ENCODE data around the gene RBM5.

The RBM5 gene

DNA sequence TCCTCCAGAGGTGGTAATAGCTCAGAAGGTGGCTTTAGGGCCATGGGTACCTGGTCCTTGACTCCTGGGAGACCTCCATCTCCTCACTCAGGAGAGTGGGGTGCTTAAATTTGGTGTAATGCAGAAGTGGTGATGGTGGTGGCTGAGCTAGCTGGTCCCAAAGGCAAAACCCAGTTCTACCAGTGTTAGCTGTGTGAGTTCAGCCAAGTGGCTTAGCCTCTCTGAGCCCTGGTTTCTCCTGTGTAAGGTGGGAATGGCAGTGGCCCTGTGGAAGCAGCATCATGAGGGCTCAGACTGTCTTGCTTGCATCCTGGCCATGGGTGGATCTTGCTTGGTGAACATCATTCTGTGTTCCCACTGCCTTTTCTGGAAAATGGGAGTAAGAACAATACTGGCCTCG, 75.8 kb downstream of the RBM5 start:
- no peak overlapping the region for H3K4me3 ChIP-seq (ENCODE audit: control insufficient read depth, low read depth, low read length)
- TF ChIP-seq, protein P1, sequence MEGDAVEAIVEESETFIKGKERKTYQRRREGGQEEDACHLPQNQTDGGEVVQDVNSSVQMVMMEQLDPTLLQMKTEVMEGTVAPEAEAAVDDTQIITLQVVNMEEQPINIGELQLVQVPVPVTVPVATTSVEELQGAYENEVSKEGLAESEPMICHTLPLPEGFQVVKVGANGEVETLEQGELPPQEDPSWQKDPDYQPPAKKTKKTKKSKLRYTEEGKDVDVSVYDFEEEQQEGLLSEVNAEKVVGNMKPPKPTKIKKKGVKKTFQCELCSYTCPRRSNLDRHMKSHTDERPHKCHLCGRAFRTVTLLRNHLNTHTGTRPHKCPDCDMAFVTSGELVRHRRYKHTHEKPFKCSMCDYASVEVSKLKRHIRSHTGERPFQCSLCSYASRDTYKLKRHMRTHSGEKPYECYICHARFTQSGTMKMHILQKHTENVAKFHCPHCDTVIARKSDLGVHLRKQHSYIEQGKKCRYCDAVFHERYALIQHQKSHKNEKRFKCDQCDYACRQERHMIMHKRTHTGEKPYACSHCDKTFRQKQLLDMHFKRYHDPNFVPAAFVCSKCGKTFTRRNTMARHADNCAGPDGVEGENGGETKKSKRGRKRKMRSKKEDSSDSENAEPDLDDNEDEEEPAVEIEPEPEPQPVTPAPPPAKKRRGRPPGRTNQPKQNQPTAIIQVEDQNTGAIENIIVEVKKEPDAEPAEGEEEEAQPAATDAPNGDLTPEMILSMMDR (conservative IDR thresholded peaks at IDR 0.05; ENCODE audit: control insufficient read depth, insufficient read depth, low read depth, low read length) = no peak
- DNase-seq (ENCODE audit: low read depth) = no peak

DNA sequence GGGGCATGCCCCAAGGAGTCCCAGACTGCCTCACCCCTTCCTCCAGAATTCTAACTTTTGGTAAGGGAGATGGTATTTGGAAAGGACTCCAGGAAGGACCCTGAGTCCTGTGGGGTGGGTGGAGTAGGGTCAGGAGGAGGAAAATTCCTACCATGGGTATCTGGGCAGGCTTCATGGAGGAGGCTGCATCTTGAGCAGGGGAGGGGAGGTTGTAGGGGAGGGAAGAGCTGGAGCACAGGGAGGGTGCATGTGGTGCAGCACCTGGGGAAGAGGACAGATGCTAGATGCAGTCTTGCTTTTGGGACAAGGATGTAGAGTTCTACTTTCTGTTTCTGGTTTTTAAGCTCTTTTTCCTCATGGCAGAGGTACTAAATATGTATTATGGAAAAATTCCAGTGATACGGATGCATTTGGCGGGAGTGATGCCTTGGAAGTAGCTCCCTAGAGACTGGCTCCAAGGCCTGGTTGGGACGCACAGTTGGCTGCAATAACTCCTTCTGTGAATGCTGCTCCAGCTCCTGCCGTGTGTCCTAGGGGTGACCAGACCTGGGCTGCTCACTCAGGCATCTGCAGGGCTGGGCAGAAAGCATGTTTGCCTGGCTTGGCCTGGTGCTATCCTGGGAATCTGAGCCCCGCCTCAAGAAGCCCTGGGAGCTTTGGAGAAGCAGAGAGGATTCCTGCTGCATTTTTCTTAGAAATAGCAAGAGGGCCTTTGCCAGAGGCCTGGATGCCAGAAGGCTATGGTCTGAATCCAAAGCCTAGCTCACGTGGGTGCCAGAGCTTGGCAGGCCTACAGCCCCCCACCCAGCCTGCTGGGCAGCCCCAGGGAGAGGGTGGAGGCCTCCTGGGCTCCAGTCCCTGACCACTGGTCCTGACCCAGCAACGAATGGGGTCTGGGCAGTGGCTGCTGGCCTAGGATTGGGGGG, 76.5 kb downstream of the RBM5 start:
- TF ChIP-seq, protein P1 (conservative IDR thresholded peaks at IDR 0.05; ENCODE audit: control insufficient read depth, insufficient read depth, low read depth, low read length) = no peak
- no peak overlapping the region for H3K4me3 ChIP-seq (ENCODE audit: control insufficient read depth, low read depth, low read length)

DNA sequence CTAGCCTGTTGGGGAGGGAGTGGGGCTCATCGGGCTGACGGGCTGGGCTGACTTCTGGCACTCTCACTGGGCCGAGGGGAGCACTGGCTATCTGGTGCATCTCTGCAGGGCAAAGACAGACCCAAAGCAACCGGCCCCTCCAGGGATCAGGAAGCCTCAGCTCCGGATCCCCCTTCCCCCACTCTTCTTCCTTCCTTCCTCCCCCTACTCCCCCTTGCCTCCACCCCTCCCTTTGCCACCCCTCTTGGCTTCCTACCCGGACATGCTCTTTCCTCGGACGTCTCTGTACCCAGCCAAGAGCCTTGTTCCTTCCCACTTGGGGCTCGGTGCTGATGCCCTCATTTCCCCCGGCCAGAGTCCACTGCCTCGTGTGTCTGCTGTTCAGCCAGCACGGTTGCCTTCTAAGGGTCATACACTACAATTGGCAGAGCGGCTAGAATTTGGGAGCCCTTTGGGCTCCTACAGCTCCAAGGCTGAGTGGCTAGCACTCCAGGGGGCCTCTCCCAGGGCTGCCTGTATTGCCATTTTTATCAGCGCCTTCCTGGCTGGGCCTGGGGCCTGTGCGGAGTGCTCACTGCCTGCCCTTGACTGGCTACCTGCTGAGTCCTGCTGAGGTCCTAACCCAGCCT, 77.3 kb downstream of the RBM5 start:
- H3K4me3 ChIP-seq (ENCODE audit: control insufficient read depth, low read depth, low read length) = no peak overlapping the region
- TF ChIP-seq, protein P1 (conservative IDR thresholded peaks at IDR 0.05; ENCODE audit: control insufficient read depth, insufficient read depth, low read depth, low read length) = no peak
- peak; percentile 5 for DNase-seq (ENCODE audit: low read depth)

More for the DNA sequence above, 76.5 kb downstream of the RBM5 start:
- peak; percentile 40 for DNase-seq (ENCODE audit: low read depth)

DNA sequence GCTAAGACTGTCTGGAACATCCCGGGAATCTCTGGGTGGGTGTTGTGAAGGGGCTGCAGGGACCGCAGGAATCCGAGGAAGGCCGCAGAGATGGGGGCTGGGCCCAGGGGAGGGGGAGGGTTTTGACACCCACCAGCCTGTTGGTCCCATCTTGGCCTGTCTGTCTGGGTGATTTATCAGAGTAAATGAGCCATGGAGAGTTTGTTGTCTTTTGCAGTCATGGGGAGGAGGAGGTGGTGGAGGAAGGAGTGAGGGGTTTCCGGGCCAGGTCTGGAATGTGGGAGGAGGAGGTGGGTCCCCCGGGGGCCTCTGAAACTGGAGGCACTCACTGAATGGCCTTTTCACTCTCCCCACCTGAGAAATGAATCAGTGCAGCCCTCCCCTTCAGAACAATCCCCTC, 77.9 kb downstream of the RBM5 start:
- DNase-seq (ENCODE audit: low read depth) = no peak
- no peak overlapping the region for H3K4me3 ChIP-seq (ENCODE audit: control insufficient read depth, low read depth, low read length)
- TF ChIP-seq, protein P1 (conservative IDR thresholded peaks at IDR 0.05; ENCODE audit: control insufficient read depth, insufficient read depth, low read depth, low read length) = no peak

DNA sequence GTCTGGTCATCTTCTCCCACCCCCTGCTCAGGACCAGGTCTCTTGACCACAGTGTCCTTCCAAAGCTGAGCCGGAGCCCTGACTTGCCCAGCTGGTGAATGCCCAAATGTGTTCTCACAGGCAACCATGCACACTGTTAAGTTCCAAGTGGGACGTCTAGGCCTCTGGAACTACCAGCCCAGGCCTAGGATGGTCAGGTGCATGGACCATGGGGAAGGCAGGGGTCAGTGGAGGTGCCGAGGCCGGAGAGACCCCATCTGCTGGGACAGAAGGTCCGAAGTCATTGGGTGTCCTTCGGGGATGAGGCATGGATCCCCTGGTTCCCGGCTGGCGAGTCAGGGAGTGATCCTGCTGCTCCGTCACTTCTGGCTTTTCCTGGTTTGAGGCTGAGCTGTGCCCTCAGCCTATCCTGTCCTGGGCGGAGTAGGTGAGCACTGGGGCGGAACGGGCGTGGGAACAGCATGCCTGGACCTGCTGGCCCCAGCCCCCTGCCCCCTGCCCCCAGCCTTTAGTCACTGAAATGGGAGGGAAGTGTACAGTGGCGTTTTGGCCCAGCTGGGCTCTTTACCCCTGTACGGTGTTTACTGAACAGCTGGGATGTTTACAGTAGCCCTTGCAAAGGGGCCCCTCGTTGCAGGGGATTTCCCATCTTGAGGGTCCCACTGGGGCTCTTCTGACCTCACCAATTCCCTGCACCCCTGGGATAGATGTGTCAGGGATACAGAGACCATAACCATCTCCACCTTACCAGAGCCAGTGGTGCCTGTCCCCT, 78.5 kb downstream of the RBM5 start:
- H3K4me3 ChIP-seq (ENCODE audit: control insufficient read depth, low read depth, low read length) = no peak overlapping the region
- no peak for DNase-seq (ENCODE audit: low read depth)
- TF ChIP-seq, protein P1 (conservative IDR thresholded peaks at IDR 0.05; ENCODE audit: control insufficient read depth, insufficient read depth, low read depth, low read length) = no peak

DNA sequence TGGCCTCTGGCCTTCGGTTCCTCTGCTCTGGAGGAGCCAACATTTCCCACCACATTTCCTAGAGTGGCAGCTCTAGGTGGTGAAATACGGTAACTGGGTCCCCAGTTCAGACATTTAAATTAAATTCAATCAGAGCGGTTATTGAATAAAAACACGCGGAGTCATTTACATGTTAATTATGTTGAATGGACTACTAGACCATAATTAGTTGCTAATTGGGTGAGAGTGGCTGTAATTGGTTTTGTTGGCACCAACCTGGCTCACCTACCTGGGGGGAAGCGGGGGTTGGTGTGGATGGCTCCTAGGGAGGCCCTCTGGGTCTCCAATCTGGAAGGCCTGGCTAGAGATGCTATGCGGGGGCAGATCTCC, 79.1 kb downstream of the RBM5 start:
- TF ChIP-seq, protein P1 (conservative IDR thresholded peaks at IDR 0.05; ENCODE audit: control insufficient read depth, insufficient read depth, low read depth, low read length) = no peak
- no peak for DNase-seq (ENCODE audit: low read depth)
- H3K4me3 ChIP-seq (ENCODE audit: control insufficient read depth, low read depth, low read length) = no peak overlapping the region
